A549 treated with Mapracorat at 1 μM for 4 hours (cell line): ENCODE data around the gene NT5DC4. TPM values are rescaled to one million over a fixed set of nuclear protein-coding genes. Genes with fewer than 3 reads are reported as not detected.

Experiments
- total RNA-seq: library from RNA; stranded (reverse); fragments of 200-300 nt; extraction: Qiagen RNA extraction; gene quantifications from 5 replicates; pipeline ENCODE4 v1.2.3, GENCODE V29; 2022

The NT5DC4 gene
- total RNA-seq = not detected in 5 replicates

GRCh38 chr2:112720785-112721184 is at the start of gene NT5DC4:
Gene NT5DC4 (plus strand): TSS chr2:112721020. CDS start chr2:112721080, 60 bp downstream.

GRCh38 chr2:112764071-112765044 is 43.5 kb downstream of the NT5DC4 start, which contains the start of gene CKAP2L:
Gene CKAP2L (minus strand): TSS chr2:112764609. CDS start chr2:112764598, 11 bp downstream.

DNA sequence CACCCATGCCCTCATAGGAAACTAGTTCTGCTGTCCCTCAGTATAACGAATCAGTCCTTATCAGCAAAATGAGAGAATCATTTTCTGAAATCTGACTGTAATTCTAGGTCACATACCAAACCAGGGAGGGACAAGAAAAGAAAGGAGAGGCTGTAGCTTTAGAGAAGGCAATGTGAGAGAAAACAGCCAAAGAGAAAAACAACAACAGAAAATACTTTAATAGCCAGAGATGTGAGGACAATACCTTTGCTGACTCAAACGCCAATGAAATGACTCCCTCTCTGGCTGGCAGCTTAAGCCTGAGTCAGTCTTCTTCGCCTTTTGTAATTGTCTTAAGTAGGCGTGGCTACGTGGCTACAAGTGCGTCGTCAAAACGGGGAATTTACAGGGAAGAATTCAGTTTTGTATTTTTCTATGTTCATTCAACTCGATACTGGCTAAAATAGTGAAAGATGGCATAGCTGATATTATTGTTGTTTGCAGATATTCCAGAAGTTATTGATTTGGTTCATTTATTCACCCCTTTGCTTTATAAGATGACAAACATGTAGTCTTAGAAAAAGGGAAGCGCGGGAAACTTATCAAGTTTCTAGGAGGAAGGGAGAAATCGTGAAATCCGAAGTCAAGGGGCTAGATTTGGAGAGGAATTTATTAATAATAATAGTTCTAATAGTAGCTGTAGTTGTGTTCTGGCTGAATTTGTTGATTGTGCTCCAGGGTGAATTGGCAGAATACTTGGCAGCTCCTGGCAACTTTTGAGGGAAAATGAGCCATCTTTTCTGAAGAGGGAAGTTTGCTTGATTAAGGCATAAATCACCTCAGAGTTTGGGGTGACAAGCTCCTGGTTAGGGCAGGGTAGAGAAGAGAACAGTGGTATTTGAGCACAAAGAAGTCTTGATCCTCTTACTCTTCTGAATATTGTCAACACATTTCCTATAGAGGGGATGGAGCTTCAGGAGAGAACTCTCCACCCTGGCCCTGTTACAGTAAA is 63.7 kb downstream of the NT5DC4 start, which contains the start of gene IL1A:
IL1A (minus strand) TSS at position 295 of the 991 bp plus-strand sequence. CDS start 723 bp downstream, outside the sequence.

Other genes starting within 250 kb of the NT5DC4 start
- 34.9 to 40.6 TPM (median 39.1 TPM) in 5 replicates for gene TTL, start 238.9 kb upstream of the NT5DC4 start, total RNA-seq
- gene POLR1B, start 178.6 kb upstream of the NT5DC4 start, total RNA-seq = 22.3 to 26.5 TPM (median 22.5 TPM) in 5 replicates
- gene CHCHD5, start 136.4 kb upstream of the NT5DC4 start, total RNA-seq = 57.4 to 84.9 TPM (median 61.6 TPM) in 5 replicates
- 136 to 146 TPM (median 146 TPM) in 5 replicates for gene SLC20A1, start 75.1 kb upstream of the NT5DC4 start, total RNA-seq
- 12.1 to 16.9 TPM (median 15.1 TPM) in 5 replicates for gene CKAP2L, start 43.6 kb downstream of the NT5DC4 start, total RNA-seq
- 0.14 to 0.28 TPM (median 0.21 TPM) in 5 replicates for gene IL1A, start 63.5 kb downstream of the NT5DC4 start, total RNA-seq
- gene IL1B, start 115.8 kb downstream of the NT5DC4 start, total RNA-seq = 0.13 to 0.17 TPM (median 0.14 TPM) in 4 of 5 replicates, not detected in the other
- gene IL37, start 190.1 kb downstream of the NT5DC4 start, total RNA-seq = not detected in 5 replicates